Hematopoietic multipotent progenitor cell treated with erythropoietin and hydrocortisone succinate and interleukin-3 and kit ligand, for 4 days (in vitro differentiated cells): ENCODE data around the gene PDE4D.

Source experiments
- DNase-seq: peaks from one replicate; pipeline ENCODE4 v3.0.0-alpha.2; 2015

The PDE4D gene

GRCh38 chr5:59126016-59126707, 767.4 kb downstream of the PDE4D start:
- DNase-seq = no peak

DNA sequence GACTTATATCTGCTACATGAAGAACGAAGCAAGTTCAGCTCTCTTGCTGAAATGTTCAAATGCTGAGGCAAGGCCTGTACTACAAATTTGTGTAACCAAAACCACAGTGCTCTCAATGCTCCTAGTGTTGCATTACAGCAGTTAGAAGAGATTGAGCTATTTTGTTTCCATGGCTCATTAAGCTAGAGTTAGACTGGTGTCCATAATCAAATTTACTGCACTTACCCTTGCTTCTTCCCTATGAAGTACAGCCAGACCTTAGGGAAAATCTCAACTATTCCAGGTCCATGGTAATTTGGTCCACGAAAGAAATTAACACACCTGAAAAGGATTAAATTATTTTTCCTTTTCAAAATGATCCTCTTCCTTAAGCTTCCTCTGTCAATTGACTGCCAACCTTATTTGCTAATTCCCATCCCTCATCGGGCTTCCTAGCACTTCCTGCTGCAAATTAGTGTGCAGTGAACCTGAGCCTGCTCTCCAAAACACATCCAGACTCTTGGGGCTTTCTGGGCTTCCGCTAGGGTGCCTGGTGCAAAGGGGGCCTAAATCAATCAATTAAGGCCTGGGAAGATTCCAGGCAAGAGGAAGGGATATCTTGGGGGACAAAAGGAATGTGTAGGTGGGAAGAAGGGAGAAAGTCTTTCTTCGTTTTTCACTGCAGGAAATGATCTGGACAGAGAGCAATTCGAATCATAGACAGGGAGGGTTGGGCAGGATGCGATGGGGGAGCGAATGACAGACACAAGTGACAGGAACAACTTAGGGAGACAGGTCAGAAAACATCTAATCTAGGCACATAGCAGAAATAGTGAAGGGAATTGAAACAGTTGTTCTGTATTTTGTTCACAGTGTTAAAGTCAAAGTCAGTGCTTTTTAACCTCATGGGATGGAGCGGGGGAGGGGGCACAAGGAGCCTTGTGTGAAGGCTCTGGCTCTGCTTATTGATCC, 768.2 kb downstream of the PDE4D start:
- peak; percentile 25 for DNase-seq

GRCh38 chr5:59123595-59124561, 769.6 kb downstream of the PDE4D start:
- DNase-seq = no peak

DNA sequence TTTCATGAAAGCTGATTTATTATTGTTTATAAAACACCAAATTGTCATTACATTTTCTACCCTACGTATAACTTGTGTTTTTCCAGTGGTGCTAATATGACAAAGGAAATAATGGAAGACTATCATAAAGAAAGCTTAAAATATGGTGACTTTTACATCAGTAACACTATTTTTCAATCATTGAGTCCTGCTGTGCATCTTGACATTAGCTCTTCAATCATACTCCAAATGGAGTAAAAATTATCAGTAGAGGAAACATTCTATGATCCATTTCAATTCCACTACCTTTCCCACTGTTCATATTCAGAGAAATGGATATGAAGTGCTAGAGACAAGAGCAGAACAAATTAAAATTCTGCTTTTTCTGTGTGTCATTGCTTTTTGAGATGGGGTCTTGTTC, 774.0 kb downstream of the PDE4D start:
- DNase-seq = no peak

GRCh38 chr5:59117320-59117719, 776.2 kb downstream of the PDE4D start:
- DNase-seq = no peak

GRCh38 chr5:59116231-59116865, 777.2 kb downstream of the PDE4D start:
- no peak for DNase-seq

DNA sequence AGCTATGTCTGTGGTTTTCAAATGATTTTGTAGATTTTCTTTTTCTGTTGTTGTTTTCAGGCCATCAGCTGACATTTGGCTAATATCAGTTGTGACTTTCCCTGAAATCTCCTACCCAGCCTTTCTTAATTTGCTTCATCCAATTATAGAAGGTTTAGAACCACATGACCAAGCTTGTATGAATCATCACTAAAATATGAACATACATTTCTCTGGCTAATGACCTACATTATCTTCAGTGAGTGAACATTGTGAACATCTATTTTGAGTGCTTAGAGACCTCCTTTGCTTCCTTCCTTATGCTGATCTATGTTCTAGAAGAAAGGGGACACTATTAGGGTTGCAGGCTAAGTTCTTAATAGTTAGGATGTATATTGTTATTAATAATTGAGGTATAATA, 778.2 kb downstream of the PDE4D start:
- DNase-seq = no peak

GRCh38 chr5:59109383-59109782, 784.1 kb downstream of the PDE4D start:
- DNase-seq = no peak

DNA sequence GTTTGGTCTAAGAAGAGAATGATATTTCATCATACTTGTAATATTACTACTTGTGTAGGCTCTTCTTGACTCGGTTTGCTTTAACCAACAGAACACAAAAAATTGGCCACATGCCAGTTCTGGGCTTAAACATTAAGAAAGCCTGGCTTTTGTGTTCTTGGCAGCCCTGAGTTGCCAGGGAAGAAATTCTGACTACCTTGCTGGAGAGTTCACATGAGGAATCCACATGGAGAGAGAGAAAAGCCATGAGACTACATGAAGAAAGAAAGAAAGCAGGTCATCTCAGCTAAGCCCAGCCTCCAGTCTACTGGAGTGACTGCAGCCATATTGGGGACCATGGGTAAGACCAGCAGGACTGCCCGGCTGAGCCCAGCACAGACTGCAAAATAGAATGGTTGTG, 785.8 kb downstream of the PDE4D start:
- no peak for DNase-seq

GRCh38 chr5:59104400-59105127, 789.0 kb downstream of the PDE4D start:
- DNase-seq = peak; percentile 11

DNA sequence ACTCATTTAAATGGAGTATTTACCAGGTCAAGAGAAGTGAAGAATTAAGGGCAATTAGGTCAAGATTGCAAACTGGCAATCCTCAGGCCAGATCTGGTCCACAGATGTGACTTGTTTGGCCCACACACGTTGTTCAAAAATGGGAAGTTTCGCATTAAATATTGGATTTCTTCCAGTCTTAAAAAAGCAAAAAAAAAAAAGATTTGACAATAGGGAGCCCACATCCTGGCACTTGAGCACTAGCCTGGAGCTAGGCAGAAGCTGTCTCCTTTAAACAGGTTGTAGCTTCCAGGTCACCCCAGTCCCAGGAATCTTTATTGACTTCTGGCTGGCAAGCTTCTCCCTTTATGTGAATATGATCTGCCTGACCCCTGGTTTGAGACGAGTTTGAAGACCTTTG, 790.2 kb downstream of the PDE4D start:
- no peak for DNase-seq

DNA sequence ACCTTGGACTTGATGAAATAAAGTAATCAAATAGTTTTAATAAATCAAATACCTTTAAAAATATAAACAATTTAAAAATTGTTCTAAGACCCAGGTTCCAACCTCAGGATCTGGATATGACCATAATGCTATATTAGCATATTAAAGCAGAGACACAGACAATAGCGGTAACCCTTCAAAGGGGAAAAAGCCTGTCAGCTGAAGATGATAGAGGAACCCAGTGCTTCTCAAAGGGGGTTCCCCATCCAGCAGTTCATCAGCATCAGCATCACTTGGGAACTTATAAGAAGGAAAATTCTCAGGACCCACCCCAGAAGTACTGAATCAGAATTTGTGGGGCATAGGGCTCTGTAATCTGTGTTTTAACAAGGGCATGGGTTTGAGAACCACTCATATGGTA, 791.1 kb downstream of the PDE4D start:
- no peak for DNase-seq

- no peak for DNase-seq
Observed at GRCh38 chr5:59100875-59101274, 792.7 kb downstream of the PDE4D start.

GRCh38 chr5:59099995-59100345, 793.6 kb downstream of the PDE4D start:
- no peak for DNase-seq

DNA sequence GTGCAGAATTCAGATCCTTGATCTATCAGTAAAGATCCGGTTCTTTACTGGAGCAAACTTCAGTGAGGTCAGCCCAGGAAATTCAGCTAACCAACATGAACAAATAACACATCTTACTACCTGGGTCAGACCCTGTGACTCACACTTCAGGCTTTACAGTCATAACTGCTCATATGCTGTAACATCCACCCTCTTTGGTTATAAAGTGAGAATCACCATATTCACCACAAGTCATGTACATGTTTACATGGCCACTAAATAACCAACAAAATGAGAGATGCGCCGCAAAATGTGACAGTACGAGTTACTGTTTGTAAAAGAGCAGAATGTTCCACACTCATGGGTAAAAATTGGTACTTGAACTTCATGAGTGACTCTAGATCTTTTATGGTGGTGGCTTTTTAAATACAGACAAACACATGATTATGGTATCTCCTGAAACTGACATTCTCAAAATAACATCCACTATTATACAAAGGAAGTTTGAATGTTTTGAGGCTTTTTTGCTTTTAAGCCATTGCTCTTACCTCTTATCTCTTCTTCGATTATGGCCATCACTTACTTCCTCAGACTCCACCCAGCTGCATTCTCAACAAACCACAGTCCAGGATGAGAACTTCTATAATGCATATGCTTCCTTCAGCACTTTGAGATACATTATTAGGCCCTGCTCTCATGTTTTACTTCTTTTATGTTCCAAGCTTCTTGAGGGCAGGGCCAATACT, 794.1 kb downstream of the PDE4D start:
- DNase-seq = peak; percentile 66

DNA sequence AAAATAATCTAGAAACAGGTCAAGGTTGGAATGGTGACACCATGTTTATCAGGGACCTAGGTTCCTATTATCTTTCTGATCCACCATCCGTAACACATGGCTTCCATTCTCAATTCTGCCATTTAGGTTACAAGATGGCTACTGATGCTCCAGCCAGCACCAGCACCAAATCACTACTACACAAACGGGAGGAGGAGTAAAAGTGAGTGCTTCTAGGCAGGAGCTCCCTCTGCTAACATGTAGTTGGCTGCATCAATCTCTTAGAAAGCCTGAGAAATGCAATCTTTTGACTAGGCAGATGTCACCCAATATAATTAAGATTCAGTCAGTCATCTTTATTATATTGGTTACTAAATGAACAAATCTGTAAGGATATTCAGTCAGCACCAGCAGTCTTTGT, 794.8 kb downstream of the PDE4D start:
- no peak for DNase-seq

DNA sequence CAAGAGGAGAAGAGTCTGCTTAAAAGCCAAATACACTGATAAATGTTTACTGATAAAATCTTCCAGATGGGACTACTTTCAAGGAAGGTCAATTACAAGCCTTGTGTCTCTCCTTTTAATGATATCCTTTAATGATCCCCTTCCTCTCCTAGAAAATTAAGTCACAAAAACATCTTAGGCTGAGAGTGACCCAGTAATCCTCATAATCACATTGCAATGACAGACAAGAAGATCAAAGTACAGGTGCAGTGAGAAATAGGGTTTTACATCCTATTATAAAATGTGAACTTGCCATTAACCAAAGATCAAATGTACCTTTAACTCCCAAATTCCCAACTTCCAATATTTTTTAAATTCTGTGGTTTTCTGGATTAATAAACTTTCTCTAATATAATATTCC, 795.8 kb downstream of the PDE4D start:
- DNase-seq = no peak

- no peak for DNase-seq
Observed at GRCh38 chr5:59097116-59097515, 796.4 kb downstream of the PDE4D start.

DNA sequence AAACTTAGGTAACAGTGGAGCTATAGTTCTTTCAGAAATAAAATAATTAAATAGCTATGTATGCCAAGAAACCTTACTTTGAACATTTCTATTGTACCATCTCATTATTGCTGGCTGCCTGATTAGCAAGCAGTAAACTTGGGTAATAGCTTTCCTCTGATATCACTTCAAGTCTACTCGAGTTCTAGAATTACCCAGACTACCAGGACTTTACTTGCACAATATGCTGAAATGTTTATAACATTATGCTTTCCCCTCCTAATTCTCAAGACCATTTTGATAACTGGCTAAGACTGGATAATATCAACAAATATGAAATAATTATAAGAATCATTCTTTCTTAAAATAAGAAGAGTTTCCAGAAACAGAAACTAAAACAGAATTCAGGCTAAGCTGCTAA, 798.0 kb downstream of the PDE4D start:
- no peak for DNase-seq

DNA sequence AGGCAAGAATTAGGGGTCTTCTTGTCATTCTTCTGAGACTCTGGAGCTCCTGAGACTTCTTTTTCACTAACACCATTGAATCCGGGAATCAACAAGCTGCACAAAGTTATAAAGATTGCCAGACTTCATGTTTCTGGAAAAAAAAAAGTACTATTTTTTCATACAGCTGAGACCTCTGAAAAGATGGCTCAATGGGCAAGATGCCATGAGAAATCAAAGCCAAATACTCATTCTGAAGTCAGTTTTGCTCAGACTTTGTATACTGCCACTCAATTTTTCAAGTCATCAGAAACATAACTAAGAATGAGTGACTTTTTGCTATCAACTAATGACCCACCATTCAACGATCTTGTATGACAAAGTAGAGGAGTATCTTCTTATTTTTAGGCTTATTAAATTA, 798.7 kb downstream of the PDE4D start:
- DNase-seq = no peak

GRCh38 chr5:59093329-59093728, 800.2 kb downstream of the PDE4D start:
- peak; percentile 24 for DNase-seq
